AG10803 (cell line): ENCODE measurements around the gene FANCL.
"Not testable (repeated sequence)": the region's sequence is repeated elsewhere in the genome, so short reads cannot be mapped to it uniquely, and the experiment has no call there.

Experiments
- DNase-seq: peaks from one replicate; pipeline ENCODE4 v3.0.0; 2010; ENCODE audit warnings: low read depth
- H3K4me3 ChIP-seq: 2 replicates; pipeline ENCODE4 v1.5.1; 2011; ENCODE audit warnings: mild to moderate bottlenecking, low read length, control low read depth
- TF ChIP-seq, protein P1 (sequence below): conservative IDR thresholded peaks from 2 replicates; pipeline ENCODE4 v1.5.1; 2011; ENCODE audit warnings: mild to moderate bottlenecking, low read length, control low read depth, inconsistent platforms

The FANCL gene

DNA sequence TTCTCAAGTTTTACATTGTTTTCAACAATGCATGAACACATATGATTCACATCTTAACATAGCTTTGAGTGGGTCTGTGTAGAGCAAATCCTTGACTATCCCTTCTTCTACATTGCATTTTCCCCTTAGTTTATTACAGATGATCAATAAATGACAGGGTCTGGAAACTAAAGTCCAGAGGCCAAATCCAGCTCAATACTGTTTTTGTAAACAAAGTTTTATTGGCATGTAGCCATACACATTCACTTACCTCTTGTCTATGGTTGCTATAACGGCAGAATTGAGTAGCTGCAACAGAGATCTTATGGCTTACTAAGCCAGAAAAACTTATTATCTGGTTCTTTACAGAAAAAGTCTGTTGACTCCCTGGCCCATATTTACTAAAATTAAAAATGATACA lies 12.8 kb downstream of the FANCL start:
- TF ChIP-seq, protein P1, sequence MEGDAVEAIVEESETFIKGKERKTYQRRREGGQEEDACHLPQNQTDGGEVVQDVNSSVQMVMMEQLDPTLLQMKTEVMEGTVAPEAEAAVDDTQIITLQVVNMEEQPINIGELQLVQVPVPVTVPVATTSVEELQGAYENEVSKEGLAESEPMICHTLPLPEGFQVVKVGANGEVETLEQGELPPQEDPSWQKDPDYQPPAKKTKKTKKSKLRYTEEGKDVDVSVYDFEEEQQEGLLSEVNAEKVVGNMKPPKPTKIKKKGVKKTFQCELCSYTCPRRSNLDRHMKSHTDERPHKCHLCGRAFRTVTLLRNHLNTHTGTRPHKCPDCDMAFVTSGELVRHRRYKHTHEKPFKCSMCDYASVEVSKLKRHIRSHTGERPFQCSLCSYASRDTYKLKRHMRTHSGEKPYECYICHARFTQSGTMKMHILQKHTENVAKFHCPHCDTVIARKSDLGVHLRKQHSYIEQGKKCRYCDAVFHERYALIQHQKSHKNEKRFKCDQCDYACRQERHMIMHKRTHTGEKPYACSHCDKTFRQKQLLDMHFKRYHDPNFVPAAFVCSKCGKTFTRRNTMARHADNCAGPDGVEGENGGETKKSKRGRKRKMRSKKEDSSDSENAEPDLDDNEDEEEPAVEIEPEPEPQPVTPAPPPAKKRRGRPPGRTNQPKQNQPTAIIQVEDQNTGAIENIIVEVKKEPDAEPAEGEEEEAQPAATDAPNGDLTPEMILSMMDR = no peak
- DNase-seq = no peak
- no peak overlapping the region for H3K4me3 ChIP-seq

DNA sequence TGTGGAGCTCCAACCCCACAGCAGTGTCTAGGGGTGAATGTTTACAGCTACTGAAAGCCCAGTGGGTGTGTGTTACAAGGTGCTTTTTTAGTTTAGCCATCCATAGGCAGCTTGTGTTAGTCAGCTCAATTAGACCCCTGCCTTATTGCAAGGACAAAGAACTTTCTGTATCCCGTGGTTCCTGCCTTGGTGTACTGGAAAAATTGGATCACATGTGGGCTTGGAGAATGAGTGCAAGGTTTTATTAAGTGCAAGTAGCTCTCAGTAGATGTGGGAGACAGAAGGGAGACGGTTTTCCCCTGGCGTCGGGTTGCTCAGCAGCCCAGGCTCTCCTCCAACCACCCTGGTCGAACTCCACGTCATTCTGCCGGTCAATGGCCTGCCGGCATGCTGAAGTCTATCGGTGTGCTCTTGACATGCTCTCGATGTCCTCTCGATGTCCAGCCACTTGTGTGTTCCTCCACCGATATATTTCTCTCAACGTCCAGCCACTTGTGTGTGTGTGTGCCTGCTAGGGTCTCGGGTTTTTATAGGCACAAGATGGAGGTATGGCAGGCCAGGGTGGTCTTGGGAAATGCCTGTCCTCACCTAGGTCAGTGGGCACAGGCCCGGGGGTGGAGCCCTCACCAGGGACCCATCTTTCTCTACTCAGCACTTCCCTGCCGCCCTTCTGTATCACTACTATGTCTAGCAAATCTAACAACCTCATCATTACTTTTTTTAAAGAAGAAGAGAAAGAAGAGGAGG lies 13.8 kb downstream of the FANCL start:
- H3K4me3 ChIP-seq = no peak overlapping the region
- TF ChIP-seq, protein P1 = no peak
- no peak for DNase-seq

DNA sequence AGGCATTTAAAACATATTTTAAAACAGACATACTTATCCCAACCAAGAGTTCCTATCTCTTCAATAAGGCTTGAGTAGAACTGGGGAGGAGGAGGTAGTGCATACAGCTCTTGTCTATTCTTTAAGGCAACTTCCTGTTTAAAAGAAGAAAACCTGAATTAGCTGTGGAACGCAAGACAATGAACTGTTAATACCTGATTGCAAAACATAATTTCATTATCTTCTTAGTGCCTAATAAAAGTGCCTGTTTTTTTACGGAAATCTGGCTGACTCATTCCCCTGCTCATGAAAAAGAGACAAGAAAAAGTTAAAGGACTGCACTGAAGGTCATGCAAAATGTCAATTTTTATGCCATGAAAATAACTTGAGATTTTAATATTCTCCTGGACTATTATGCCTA lies 19.2 kb downstream of the FANCL start:
- H3K4me3 ChIP-seq = no peak overlapping the region
- TF ChIP-seq, protein P1 = no peak
- DNase-seq = no peak

DNA sequence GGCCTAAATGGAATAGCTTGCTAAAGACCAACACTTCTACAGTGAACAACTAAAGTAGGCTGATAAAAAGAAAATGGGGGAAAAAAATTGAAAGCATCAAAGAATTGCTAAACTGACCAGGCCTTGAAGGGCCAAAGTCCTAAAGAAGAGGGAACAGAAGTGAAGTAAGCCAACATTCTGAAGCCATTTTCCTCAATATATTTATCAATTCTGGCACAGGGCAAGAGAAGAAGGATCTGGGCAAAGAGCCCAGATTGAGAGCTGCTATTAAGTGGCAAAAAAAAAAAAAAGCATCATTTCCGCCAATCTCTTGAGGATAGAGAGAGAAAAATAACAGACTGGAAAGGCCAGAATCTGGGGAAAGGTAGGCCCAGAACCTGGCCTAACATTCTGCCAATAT lies 25.7 kb downstream of the FANCL start:
- TF ChIP-seq, protein P1 = no peak
- H3K4me3 ChIP-seq = no peak overlapping the region
- no peak for DNase-seq

DNA sequence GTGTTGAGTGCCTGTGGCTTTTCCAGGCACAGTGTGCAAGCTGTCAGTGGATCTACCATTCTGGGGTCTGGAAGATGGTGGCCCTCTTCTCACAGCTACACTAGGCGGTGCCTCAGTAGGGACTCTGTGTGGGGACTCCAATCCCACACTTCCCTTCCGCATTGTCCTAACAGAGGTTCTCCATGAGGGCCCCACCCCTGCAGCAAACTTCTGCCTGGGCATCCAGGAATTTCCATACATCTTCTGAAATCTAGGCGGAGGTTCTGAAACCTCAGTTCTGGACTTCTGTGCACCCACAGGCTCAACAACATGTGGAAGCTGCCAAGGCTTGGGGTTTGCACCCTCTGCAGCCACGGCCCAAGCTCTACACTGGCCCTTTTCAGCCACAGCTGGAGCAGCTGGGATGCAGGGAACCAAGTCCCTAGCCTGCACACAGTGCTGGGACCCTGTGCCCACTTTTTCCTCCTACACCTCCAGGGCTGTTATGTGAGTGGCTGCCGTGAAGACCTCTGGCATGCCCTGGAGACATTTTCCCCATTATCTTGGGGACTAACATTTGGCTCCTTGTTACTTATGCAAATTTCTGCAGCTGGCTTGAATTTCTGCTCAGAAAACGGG lies 30.1 kb downstream of the FANCL start:
- not testable (repeated sequence) for DNase-seq, H3K4me3 ChIP-seq

DNA sequence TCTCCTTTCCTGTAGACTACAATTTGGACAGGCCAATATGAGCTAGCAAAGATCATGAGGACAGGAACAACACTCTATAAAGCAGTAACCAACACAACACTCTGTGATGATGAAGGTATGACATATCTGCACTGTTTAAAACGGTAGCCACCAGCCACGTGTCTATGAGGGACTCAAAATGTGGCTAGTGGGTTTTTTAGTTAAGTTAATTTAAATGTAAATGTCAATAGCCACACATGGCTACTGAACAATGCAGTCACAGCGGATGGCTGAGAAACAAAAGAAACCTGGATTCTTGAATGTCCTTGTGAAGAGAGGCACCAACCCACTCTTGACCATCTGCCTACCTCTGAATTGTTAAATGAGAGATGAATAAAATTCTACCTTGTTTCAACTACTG lies 33.9 kb downstream of the FANCL start:
- no peak for DNase-seq
- H3K4me3 ChIP-seq = no peak overlapping the region
- TF ChIP-seq, protein P1 = no peak

DNA sequence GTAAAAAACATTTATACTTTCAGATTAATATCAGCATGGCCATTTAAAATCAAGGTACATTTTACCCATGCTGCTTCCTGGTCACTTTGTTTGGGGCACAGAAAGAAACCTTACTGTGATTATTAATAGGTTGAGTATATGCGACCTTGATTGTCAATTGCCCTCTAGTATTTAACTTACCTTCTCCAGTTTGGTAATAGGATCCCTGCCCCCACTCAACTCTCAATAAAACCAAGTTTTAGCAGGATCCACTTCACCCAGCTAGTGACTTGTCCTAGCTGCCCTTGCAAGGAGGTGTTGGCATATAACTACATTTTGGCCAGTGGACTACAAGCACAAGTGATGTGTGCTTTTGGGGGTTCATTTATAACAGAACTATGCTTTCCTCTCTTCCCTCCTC lies 34.3 kb downstream of the FANCL start:
- TF ChIP-seq, protein P1 = no peak
- DNase-seq = no peak
- no peak overlapping the region for H3K4me3 ChIP-seq
